ENCODE results near the gene COL5A1.
"Not testable (repeated sequence)": the region's sequence is repeated elsewhere in the genome, so short reads cannot be mapped to it uniquely, and the experiment has no call there.

- TF ChIP-seq CTCF (IDR thresholded peaks at IDR 0.05; ENCODE audit: low read length); EZH2 (IDR thresholded peaks at IDR 0.05; ENCODE audit: borderline replicate concordance, low read length): not testable (repeated sequence)
These were observed 43.3 kb downstream of the COL5A1 start for GRCh38 chr9:134684941-134685340.

All from OCI-LY1 (cell line).